Parietal lobe (tissue), 1 donor: Measurements from ENCODE around the gene MYH1. TPM values are rescaled to one million over a fixed set of nuclear protein-coding genes. Genes with fewer than 3 reads are reported as not detected.

ENCODE experiments used
- total RNA-seq: library from RNA; depleted of rRNA; stranded (reverse); fragments of >200 nt; gene quantifications from one replicate; pipeline ENCODE4 v1.2.3, GENCODE V29; 2014

MYH1 gene
- not detected for total RNA-seq

DNA sequence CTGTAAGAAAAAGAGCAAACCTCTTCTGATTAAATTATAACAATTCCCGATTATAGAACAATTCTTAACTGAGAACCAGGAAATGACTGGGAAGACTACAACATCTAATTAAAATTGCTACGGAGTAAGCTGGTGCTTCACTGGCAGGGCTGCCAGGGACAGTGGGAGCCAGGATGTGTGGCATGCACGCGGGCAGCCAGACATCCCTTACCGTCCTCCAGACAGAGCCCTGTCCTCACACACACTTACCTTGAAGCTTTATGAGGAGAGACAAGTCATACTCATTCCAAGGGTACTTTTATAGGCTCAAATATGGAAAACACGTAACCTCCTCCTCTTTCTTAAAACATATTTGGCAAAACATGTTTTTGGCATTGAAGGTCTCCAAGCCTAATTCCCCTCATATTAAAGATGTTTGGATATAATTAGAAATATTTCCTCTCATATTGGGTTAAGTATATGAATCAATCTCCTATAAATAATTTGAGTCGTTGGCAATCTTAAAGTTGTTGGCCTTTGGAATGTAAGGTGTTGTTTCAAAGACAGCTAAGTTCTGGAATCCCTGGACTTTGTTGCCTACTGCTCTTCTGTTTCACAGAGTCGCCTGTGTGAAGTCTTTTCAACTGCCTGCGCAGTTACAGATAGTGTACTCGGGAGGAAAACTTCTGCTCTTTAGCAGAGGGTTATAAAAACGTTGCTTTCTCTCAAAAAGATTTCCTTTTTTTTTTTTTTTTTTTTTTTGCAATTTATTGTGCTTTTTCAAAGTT is at the start of gene MYH1:
MYH1 (minus strand) TSS at position 272 of the 767 bp plus-strand sequence. CDS start 1,900 bp downstream, outside the sequence.

DNA sequence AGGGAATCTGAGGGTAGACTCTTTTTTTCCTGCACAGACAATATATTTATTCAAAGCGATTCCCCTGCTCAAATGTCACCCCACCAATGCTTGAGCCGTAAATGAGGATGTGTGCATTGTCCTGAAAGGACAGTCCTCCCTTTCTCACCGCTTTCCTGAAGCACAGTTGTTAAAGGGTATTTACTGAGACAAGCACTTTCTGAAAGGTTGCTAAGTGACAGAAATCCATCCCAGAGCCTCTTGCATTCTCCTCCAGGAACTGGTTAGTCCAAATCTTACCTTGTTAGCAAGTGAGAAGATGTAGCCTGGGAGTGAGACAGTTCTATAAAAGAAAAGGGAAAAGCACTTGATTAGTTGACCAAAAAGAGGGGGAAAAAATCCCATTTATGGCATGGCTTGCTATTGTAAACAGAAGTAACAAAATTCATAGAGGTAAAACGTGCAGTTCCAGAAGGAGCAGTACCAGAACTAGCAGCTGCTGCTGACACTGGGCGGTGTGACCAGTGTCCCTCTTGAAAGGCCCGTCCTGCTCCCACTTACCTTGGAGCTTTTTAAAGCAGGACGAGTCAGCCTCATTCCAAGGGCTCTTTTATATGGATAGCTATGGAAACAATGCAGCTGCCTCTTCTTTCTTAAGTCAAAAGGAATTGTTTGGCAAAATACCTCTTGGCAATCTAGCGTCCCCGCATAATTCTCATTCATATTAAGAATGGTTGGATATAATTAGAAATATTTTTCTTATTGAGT is 30.9 kb upstream of the MYH1 start, which contains the start of gene MYH2:
MYH2 (minus strand) TSS at position 563 of the 747 bp plus-strand sequence. CDS start 1,738 bp downstream, outside the sequence.

DNA sequence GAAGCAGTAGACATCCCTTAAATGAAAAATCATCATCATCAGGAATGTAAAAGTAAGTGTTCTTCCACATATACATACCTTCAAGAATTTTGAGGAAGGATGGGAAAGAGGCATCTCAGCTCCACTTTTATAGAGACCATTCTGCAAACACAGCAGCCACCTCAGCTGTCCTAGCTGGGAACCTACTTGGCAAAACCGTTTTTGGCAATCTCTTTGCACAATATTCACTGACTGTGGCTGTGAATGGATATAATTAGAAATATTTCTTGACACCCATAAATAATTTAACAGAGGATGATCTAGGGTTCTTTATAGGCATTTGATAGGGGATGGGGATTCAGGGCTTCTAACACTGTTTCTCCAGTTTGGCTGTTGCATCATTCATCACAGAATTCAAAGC is 48.9 kb downstream of the MYH1 start, which contains the start of gene MYH4:
MYH4 (minus strand) TSS at position 101 of the 400 bp plus-strand sequence. CDS start 2,814 bp downstream, outside the sequence.

Other genes with a start within 250 kb of the MYH1 start
- not detected for gene MYH13, start 145.5 kb downstream of the MYH1 start, total RNA-seq
- gene MYH8, start 96.6 kb downstream of the MYH1 start, total RNA-seq, result not detected
- under 0.01 TPM for gene MYH4, start 49.0 kb downstream of the MYH1 start, total RNA-seq
- not detected for gene MYH2, start 31.1 kb upstream of the MYH1 start, total RNA-seq
- 1.9 TPM for gene MYH3, start 138.8 kb upstream of the MYH1 start, total RNA-seq
- 12.2 TPM for gene SCO1, start 179.0 kb upstream of the MYH1 start, total RNA-seq
- gene ADPRM, start 179.1 kb upstream of the MYH1 start, total RNA-seq, result 30.0 TPM
- 1.9 TPM for gene TMEM220, start 211.5 kb upstream of the MYH1 start, total RNA-seq